HepG2 (cell line): ENCODE measurements around the gene TRUB1. TPM values are rescaled to one million over a fixed set of nuclear protein-coding genes. Genes with fewer than 3 reads are reported as not detected.

ENCODE experiments used
- ARID5B ChIP-seq: IDR thresholded peaks from 2 replicates; pipeline ENCODE4 v1.4.0; 2020; ENCODE audit warnings: mild to moderate bottlenecking, missing genetic modification reagents
- CBFB ChIP-seq: sonication (generic); formaldehyde crosslinking; IDR thresholded peaks from 2 replicates; pipeline ENCODE4 v1.4.0; 2020; ENCODE audit warnings: missing genetic modification reagents
- EED ChIP-seq: sonication (generic); formaldehyde crosslinking; IDR thresholded peaks from 2 replicates; pipeline ENCODE4 v1.5.0; 2020; ENCODE audit warnings: mild to moderate bottlenecking, missing genetic modification reagents
- ELF3 ChIP-seq: IDR thresholded peaks from 2 replicates; pipeline ENCODE4 v1.6.1; 2016; ENCODE audit warnings: missing genetic modification reagents, missing compliant biosample characterization
- HMG20A ChIP-seq: IDR thresholded peaks from 2 replicates; pipeline ENCODE4 v1.6.1; 2016; ENCODE audit warnings: borderline replicate concordance
- HNRNPL ChIP-seq: fragments of 200-400 bp; formaldehyde crosslinking; IDR thresholded peaks from 2 replicates; pipeline ENCODE4 v1.6.1; 2017; ENCODE audit warnings: mild to moderate bottlenecking, low read depth, low read length
- KDM1A ChIP-seq: IDR thresholded peaks from 2 replicates; pipeline ENCODE4 v1.6.1; 2016; ENCODE audit warnings: missing compliant biosample characterization
- KLF9 ChIP-seq: IDR thresholded peaks from 2 replicates; pipeline ENCODE4 v1.6.1; 2016; ENCODE audit warnings: low read depth
- MED1 ChIP-seq: sonication (generic); formaldehyde crosslinking; IDR thresholded peaks from 2 replicates; pipeline ENCODE4 v1.4.0; 2020; ENCODE audit warnings: missing genetic modification reagents
- MLX ChIP-seq: IDR thresholded peaks from 2 replicates; pipeline ENCODE4 v1.6.1; 2016
- MYPOP ChIP-seq: sonication (generic); formaldehyde crosslinking; IDR thresholded peaks from 2 replicates; pipeline ENCODE4 v1.8.1; 2023; ENCODE audit warnings: mild to moderate bottlenecking, moderate library complexity, missing genetic modification reagents
- PITX1 ChIP-seq: sonication (generic); formaldehyde crosslinking; IDR thresholded peaks from 2 replicates; pipeline ENCODE4 v1.5.1; 2020; ENCODE audit warnings: mild to moderate bottlenecking, missing genetic modification reagents
- SAFB2 ChIP-seq: sonication (generic); formaldehyde crosslinking; IDR thresholded peaks from 2 replicates; pipeline ENCODE4 v1.5.1; 2020; ENCODE audit warnings: missing genetic modification reagents, low read depth, mild to moderate bottlenecking, borderline replicate concordance
- SALL1 ChIP-seq: sonication (generic); formaldehyde crosslinking; IDR thresholded peaks from 2 replicates; pipeline ENCODE4 v1.8.0; 2022; ENCODE audit warnings: mild to moderate bottlenecking, missing genetic modification reagents
- SIX4 ChIP-seq: sonication (generic); formaldehyde crosslinking; IDR thresholded peaks from 2 replicates; pipeline ENCODE4 v1.4.0; 2020; ENCODE audit warnings: missing genetic modification reagents
- ZBTB37 ChIP-seq: sonication (generic); formaldehyde crosslinking; IDR thresholded peaks from 2 replicates; pipeline ENCODE4 v1.4.0; 2020; ENCODE audit warnings: mild to moderate bottlenecking, missing genetic modification reagents
- ZFX ChIP-seq: sonication (generic); formaldehyde crosslinking; IDR thresholded peaks from 2 replicates; pipeline ENCODE4 v1.4.0; 2020; ENCODE audit warnings: mild to moderate bottlenecking, low read depth, missing genetic modification reagents, moderate library complexity
- ZNF234 ChIP-seq: sonication (generic); formaldehyde crosslinking; conservative IDR thresholded peaks from 2 replicates; pipeline ENCODE4 v1.5.1; 2020; ENCODE audit warnings: mild to moderate bottlenecking, missing genetic modification reagents
- ZNF317 ChIP-seq: sonication (generic); formaldehyde crosslinking; IDR thresholded peaks from 2 replicates; pipeline ENCODE4 v1.5.0; 2020; ENCODE audit warnings: mild to moderate bottlenecking, missing genetic modification reagents
- ZNF446 ChIP-seq: sonication (generic); formaldehyde crosslinking; IDR thresholded peaks from 2 replicates; pipeline ENCODE4 v1.5.0; 2020; ENCODE audit warnings: mild to moderate bottlenecking, missing genetic modification reagents
- ZNF577 ChIP-seq: sonication (generic); formaldehyde crosslinking; IDR thresholded peaks from 2 replicates; pipeline ENCODE4 v1.4.0; 2020; ENCODE audit warnings: mild to moderate bottlenecking, low read depth, missing genetic modification reagents, borderline replicate concordance
- ZNF616 ChIP-seq: sonication (generic); formaldehyde crosslinking; IDR thresholded peaks from 2 replicates; pipeline ENCODE4 v1.5.0; 2020; ENCODE audit warnings: low read depth, mild to moderate bottlenecking, missing genetic modification reagents
- polyA plus RNA-seq, 8 experiments: library from polyadenylated mRNA; depleted of rRNA in 3 of 8; stranded (reverse) in 7 of 8; unstranded in 1 of 8; fragments of >200 nt; fragmentation: Illumina TruSeq in 4 of 8; extraction: Trizol in 4 of 8; gene quantifications; 2 replicates each; pipeline versions ENCODE4 v1.2.1 to v1.2.3, GENCODE V29; 2011 to 2016; ENCODE audit warnings: low read depth in 4 of 8, missing spikeins in 1 of 8, mixed read lengths in 1 of 8; ENCODE audit not compliant: insufficient read depth in 1 of 8
- total RNA-seq, 5 experiments: library from RNA; depleted of rRNA; stranded (reverse); fragments of >200 nt; fragmentation: Illumina TruSeq; extraction: Trizol; gene quantifications; 2 replicates each; pipeline ENCODE4 v1.2.3, GENCODE V29; 2016; ENCODE audit warnings: low read depth in 1 of 5

Gene TRUB1
- total and polyA plus RNA-seq, 2 of the 13 experiments (the other 11 are each of a cell fraction or from before 2014, with no cell fraction given): 10.6 to 38.9 TPM

GRCh38 chr10:115001506-115002381, 63.7 kb downstream of the TRUB1 start (continued):
- TF ChIP-seq ELF3 (CRISPR knock-in tag) (peak; percentile 56; the same call in 1 of the 2 replicates), SIX4 (CRISPR knock-in tag) (no peak), HMG20A (CRISPR knock-in tag) (no peak), CBFB (CRISPR knock-in tag) (no peak), KLF9 (CRISPR knock-in tag) (no peak), MYPOP (CRISPR knock-in tag) (no peak), SALL1 (CRISPR knock-in tag) (peak; percentile 44; the same call in 1 of the 2 replicates), HNRNPL (no peak), EED (CRISPR knock-in tag) (no peak), MED1 (CRISPR knock-in tag) (no peak), ARID5B (0 out of 2 replicates have a peak, but pooled peaks have one; percentile 22), ZNF317 (CRISPR knock-in tag) (no peak), SAFB2 (CRISPR knock-in tag) (no peak), KDM1A (CRISPR knock-in tag) (no peak), ZNF446 (CRISPR knock-in tag) (no peak), ZFX (no peak), ZBTB37 (CRISPR knock-in tag) (no peak), ZNF616 (CRISPR knock-in tag) (no peak), PITX1 (CRISPR knock-in tag) (no peak), MLX (CRISPR knock-in tag) (peak; percentile 64; the same call in 1 of the 2 replicates), ZNF577 (CRISPR knock-in tag) (no peak), ZNF234 (CRISPR knock-in tag) (no peak)
